Measurements from ENCODE around the gene HELT.

Gene HELT

DNA sequence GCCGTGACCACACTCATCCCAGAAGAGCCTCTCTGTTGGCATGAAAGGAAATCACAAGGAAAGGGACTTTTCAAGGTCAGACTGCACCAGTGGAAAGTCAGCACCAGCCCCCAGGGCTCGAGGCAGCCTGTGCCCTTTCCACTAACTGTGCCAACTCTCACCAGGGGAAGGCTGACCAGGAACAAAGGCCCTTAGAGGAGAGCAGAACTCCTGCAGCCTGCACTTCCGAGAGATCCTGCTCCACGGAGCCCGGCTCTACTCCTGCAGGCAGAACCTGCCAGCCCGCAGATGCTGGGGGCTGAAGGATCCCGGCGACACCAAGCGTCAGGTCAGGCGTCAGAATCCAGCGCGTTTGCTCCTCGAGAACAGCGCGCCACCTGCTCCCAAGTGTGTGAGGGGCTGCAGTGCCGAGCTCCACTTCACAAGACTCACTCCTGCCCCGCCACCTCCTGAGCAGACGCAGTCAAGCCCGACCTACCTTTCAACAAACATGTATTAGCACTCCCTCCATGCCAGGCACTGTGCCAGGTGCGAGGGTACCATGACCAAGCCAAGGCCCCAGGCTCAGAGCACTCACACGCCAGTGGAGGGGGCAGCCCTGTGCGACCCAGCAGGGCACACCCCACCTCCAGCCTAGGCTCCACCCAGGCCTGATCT, 13.6 kb upstream of the HELT start:
- no peak for DNase-seq

DNA sequence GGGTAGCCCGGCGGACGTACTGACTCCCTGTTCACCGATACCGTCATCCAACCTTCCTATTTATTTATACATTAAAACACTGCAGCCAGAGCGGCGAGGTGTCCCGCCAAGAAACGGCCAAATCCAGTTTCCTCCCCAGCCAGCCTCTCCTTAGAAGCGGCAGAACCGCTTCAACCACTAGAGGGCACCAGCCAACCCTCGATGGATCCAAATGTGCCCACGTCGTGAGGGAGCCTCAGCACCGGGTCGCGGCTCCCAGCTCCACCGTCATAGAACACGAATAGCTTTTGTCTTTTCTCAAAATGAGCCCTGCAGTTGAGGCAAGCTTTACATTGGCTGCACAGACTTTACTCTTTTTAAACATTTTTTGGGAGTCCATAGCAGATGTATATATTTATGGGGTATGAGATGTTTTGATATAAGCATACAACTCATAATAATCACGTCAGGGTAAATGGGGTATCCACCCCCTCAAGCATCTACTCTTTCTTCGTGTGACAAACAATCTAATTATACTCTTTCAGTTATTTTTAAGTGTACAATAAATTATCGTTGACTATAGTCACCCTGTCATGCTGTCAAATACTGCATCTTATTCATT, 13.0 kb upstream of the HELT start:
- DNase-seq = peak; percentile 85 to 88

DNA sequence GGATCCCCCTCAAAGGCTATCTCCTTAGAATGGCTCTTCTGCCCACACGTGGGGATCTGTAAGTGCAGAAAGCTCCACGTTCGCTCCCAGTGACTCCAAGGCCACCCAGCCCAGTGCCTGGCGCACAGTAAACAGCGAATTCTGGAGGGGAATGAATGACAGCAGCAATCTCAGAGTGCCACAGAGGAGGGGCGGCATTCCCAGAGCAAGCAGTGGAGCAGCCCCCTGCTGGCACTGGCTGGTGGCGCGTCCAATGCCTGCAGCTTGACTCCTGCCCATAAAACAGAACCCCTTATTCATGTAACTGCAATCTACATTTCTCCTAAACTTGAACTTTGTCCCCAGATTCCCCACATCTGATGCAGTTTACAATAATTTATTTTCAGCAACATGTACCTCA, 6.9 kb upstream of the HELT start:
- peak; percentile 27 to 34 for DNase-seq

DNA sequence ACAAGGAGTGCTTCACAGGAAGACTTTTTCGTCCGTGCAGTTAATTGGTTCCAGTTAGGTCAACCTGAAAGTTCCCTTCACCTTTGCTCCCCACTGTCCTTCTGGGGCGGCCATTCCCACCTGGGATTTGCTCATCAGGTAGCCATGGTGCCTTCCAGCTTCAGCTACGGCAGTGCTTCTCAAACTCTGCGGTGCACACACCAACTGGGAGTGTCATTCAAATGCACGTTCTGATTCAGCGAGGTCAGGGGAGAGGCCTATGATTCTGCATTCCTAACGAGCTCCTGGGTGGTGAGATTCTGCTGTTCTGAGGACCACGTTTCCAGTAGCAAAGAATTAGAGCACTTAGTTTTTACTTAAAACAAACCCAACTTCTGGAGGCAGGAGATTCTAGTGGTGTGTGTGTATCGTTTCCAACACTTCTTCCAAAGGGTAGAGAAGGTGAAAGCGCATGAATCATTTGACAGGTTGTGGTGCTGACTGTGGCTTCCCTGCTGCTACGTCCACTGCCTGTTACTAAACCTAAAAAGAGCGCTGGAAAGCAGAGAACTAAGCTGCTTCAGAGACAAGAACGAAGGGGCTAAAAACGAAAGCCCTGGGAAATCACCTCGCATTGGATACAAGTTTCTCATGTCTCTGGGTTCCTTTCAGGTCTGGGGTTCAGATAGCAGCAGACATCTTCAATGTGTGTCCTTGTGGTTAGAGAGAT, 4.7 kb upstream of the HELT start:
- no peak for DNase-seq

DNA sequence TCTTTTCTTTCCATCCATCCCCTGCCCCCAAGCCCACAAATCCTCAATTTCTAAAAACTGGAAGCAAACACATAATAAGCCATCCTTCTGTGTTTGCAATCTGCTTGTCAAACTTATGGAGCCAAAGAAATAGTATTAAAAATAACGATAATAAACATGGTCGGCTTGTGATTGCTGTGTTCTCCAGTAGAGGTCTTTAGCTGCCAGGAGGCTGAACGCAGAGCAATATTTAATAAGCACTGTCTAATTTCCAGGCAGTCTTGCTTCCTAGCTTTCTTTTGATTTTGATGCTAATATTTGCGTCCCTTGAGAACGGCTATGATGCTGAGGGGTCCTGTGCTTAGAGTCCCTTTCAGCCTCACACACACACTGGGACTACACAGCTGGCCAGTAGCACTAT, 3.2 kb upstream of the HELT start:
- DNase-seq = no peak

DNA sequence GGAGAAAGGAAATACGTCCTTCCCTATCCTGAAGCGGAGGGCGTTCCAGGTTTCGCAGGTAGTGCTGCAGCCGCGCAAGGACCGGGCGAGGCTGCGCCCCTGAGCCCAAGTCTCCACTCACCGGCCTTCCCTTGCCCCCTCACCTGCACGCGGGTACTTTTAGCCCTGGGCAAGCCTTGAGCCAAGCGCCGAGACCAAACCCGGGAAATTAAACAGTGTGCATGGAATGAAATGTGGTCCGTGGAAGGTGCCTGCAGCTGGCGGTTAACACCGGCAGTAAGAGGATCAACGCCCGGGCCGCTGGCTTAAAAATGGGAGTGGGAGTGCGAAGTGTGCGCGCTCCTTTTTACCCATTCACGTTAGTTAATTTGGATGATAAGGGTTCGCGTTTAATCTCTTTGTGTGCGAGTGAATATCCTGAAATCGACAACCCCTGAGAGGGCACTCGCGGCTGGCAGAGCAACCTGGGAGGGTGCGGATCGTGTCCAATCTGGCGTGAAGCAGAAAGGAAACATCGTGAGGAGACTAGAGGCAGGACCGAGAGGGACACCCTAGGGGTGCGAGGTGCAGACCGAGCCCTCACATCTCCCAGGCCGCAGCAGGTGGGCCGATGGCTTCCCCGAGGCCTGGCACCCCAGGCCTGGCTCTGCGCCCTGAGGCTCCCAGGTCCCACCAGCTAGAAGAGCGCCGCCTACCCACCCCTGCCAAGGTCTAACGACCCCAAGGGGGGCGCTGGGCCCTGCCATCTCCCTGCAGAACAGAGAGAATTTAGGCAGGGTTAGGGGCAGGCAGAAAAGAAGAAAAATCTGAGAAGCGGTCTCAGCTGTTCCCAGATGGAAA, 2.0 kb upstream of the HELT start:
- DNase-seq = no peak

DNA sequence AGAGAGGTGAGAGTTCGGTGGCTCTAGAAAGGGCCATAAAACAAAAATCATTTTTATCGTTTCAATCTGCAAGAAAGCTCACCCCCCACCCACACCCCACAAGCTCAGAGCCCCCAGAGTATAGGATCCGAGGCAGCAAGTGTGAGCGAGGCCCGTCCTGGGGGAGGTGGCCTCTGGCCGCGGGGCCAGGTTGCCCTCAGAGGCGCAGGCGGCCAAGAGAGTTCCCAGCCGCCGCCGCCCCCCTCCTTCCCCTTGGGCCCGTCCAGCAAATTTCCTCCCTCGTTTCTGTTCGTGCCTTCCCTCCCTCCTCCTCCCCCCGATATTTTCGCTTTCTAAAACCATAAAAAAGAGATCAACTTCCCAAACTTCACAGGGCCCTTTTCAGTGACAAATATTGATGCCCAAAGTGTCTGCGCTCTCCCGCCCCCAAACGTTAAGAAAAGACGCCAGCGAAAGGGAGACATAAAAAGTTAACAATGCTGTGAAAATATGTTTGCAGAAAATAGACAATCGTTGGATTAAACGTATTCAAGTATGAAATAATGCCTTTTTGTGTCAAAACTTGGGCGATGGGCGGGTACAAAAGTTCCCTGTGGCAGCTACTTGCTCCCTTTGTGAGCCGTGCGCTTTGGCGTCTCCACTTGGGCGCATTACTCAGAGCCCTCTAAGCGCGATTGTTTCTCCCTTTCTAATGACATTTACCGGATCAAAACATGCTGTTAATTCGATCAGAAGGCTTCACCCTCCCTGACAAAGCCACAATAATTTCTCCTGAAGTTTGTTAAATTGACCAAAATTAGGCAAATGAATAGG, 1.1 kb upstream of the HELT start:
- peak in 1 of 2 experiments; percentile 15 for DNase-seq

GRCh38 chr4:185018834-185019455, 655 bp downstream of the HELT start:
- DNase-seq = no peak

DNA sequence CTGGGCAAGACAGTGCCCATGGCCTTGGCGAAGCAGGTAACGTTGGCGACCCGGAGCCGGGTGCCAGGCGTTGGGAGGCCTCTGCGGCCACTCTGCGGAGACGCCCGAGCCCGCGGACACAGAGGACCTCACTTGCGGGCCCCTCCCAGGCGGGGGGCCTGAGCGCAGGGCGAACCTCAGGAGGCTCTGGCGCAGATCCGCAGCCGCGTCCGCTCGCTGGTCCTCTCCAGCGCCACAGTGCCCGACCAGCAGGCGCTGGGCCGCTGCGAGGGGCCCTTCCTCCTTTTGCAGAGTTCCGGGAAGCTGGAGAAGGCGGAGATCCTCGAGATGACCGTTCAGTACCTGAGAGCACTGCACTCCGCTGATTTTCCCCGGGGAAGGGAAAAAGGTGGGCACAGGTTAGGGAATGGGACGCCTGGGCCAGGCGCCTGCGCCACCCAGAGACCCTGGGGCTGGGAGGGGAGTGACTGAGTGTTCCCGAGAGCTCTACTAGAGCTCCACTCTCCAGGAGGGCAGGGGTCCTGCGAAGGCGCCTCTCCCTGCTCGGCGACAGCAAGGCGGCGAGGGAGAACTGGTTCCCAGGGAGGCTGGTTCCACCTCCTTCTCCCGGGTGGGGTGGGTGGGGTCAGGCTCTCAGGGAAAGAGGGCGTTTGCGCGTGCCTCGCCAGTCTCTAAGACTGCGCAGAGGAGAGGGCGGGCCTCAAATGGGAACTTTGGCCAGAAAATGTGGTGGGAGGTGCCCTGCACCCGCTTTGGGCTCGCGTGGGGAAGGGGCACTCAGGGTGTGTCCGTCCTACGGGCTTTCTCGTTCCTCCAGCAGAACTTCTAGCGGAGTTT, 1.4 kb downstream of the HELT start:
- DNase-seq = no peak

DNA sequence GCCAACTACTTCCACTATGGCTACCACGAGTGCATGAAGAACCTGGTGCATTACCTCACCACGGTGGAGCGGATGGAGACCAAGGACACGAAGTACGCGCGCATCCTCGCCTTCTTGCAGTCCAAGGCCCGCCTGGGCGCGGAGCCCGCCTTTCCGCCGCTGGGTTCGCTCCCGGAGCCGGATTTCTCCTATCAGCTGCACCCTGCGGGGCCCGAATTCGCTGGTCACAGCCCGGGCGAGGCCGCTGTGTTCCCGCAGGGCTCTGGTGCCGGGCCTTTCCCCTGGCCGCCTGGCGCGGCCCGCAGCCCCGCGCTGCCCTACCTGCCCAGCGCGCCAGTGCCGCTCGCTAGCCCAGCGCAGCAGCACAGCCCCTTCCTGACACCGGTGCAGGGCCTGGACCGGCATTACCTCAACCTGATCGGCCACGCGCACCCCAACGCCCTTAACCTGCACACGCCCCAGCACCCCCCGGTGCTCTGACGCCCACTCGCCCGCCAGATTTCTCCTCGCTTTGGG, 2.1 kb downstream of the HELT start:
- peak in 1 of 2 experiments; percentile 21 for DNase-seq

DNA sequence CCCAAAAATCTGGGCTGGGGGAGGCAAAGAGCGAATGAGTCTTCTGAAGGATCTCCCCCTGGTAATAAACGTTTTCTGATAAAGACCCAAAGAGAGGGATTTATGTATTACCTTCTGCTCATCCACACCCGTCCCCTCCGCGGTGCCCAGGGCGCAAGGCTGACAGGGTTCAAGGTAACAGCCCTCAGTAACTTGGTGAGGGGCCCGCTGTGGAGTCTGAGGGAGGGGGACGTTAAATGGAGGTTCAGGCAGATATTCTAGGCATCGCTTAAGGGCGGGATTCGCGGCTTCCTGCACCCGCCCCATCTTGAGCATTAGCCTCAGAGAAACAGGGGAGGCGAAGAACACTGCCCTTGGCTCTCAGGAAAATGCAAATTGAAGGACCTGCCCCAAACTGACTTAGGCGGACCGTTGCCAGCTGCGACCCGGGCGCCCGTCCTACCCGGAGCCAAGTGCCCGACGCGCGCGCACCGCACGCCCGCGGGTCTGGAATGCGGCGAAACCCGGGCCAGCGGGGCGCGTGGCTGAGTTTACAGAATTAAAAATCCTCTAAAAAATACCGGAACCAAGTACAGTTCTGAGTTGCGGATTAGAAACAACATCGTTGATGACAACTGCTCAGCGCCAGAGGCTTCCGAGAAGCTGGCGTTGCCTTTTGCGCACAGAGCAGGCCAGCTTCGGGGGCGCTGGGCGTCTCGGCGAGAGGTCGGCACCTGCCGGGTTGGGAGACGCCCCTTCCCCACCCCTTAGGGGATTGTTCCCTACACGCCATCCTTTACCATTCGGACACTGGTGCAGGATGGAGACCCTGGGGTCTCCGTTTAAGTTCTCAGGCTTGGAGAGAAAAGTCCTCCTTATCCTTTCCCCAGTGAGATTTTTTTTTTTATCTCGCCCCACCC, 2.8 kb downstream of the HELT start:
- DNase-seq = no peak

- no peak for DNase-seq
These were observed 5.2 kb downstream of the HELT start for GRCh38 chr4:185023471-185023870.

- DNase-seq = no peak
These were observed 10.3 kb downstream of the HELT start for GRCh38 chr4:185028625-185029024.

GRCh38 chr4:185031611-185032010, 13.3 kb downstream of the HELT start:
- DNase-seq = no peak

DNA sequence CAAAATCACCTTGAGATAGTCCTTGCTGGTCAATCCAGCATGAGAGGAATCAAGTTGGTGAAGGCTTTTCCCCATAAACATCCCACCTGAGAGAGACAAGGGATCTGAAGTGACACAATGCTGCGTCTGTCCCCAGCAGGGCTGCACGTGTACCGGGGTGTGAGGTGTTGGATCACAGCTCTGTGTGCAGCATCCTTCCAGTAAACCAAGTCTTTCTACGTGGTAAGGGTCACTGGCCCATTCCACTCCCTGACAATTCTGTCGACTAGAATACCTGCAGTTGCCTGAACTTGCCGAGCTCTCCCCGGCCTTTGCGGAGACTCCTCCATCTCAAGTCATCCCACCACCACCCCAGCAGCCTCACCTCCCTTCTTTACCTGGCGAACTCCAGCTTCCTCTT, 14.8 kb downstream of the HELT start:
- no peak for DNase-seq

DNA sequence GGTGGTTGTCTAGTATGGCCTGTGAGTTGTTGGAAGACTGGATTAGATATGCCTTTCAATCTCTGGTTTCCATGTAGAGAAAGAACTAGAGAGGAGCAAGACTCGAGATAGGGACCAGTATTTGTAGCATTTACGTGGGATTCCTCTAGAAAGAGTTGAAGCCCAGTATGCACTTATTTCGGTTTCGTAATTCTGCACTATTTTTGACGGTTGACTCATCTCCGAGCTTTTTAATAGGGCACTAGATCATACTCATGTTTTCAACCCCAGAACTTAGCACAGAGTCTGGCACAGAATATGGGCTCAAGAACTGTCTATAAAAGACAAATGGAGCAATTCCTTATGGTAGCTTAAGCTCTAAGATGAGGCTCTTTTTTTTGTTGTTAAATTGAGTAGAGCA, 15.7 kb downstream of the HELT start:
- DNase-seq = no peak

DNA sequence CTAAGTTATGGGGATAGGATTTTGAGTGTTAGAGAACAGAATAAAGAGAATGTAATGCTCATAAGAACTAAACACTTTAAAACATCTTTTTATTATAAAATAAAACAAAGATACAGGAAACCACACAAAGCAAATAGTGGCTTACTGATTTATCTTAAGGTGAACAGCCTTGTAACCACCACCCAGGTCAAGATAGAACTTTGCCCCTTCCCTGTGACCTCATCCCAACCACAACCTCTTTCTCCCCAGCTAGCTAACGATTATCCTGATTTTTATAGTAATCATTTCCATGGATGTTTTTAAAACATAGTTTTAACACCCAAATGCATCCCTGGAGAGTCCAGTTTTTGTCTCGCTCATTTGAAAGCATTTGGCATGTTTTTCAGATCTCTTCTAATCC, 17.0 kb downstream of the HELT start:
- no peak for DNase-seq

- no peak for DNase-seq
These were observed 17.7 kb downstream of the HELT start for GRCh38 chr4:185036019-185036418.

DNA sequence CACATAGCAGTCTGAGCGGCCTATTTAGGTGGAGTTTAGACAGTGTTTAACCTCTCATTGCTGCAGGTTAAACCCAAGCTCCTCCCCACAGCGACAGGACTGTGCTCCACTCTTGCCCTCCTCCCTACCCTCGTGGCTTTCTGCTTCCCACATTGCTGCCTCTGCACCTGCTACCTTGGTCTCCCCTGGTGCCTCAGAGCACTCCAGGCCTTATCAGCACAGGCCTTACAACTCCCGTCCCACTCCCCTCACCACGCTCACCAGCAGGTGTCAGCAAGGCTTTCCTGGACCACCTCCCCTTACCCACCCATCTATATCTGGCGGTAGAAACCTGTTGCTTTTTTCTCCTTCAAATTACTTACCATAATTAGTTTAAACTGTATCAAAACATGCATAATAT, 18.6 kb downstream of the HELT start:
- no peak for DNase-seq
